Caco-2 (cell line): ENCODE results near the gene PPIH. TPM values are rescaled to one million over a fixed set of nuclear protein-coding genes. Genes with fewer than 3 reads are reported as not detected.
"Not testable (repeated sequence)": the region's sequence is repeated elsewhere in the genome, so short reads cannot be mapped to it uniquely, and the experiment has no call there.

Source experiments
- BruUV-seq: library from RNA; stranded (reverse); fragments of 400-500 nt; replicated peaks from 2 replicates; lab custom pipeline; 2021; lab: Mats Ljungman, UMichigan
- CTCF ChIA-PET: fragments of 300-600 bp; sonication (Branson Sonifier 250); formaldehyde crosslinking; loops from one replicate; lab custom pipeline; 2022; ENCODE audit warnings: antibody characterized with exemption; lab: Charles Lee
- POLR2A ChIA-PET: fragments of 300-600 bp; sonication (Branson Sonifier 250); formaldehyde crosslinking; loops from one replicate; lab custom pipeline; 2022; ENCODE audit warnings: antibody characterized with exemption; lab: Charles Lee
- DNase-seq, 2 experiments: peaks; one replicate each; pipeline versions ENCODE4 v3.0.0 to v3.0.0-alpha.2; 2020 to 2022
- H3K27me3 ChIP-seq: replicated peaks from 2 replicates; pipeline ENCODE4 v1.6.0; 2011; ENCODE audit warnings: low read length; ENCODE audit not compliant: control insufficient read depth, insufficient read depth
- H3K36me3 ChIP-seq: 2 replicates; pipeline ENCODE4 v1.5.1; 2011; ENCODE audit warnings: low read length; ENCODE audit not compliant: control insufficient read depth, insufficient read depth
- H3K4me1 ChIP-seq: fragments of 250-450 bp; sonication (Bioruptor Pico); 2 replicates; pipeline ENCODE4 v1.5.1; 2020; ENCODE audit warnings: mild to moderate bottlenecking
- H3K4me3 ChIP-seq: 2 replicates; pipeline ENCODE4 v1.5.1; 2011; ENCODE audit warnings: low read depth, mild to moderate bottlenecking, control low read depth, low read length
- H3K9me3 ChIP-seq: fragments of 250-450 bp; sonication (Bioruptor Pico); 2 replicates; pipeline ENCODE4 v1.5.1; 2020; ENCODE audit warnings: mild to moderate bottlenecking, moderate library complexity
- H3K27ac Mint-ChIP-seq: one replicate; pipeline ENCODE4 v1.8.0; 2022; ENCODE audit warnings: mixed read lengths; ENCODE audit not compliant: unreplicated experiment
- H3K27me3 Mint-ChIP-seq: one replicate; pipeline ENCODE4 v1.8.0; 2022; ENCODE audit warnings: mixed read lengths; ENCODE audit not compliant: insufficient read depth, unreplicated experiment
- H3K36me3 Mint-ChIP-seq: one replicate; pipeline ENCODE4 v1.8.0; 2022; ENCODE audit warnings: mild to moderate bottlenecking, mixed read lengths; ENCODE audit not compliant: insufficient read depth, unreplicated experiment
- H3K4me1 Mint-ChIP-seq: one replicate; pipeline ENCODE4 v1.8.0; 2022; ENCODE audit warnings: low read depth, mixed read lengths; ENCODE audit not compliant: unreplicated experiment
- H3K4me3 Mint-ChIP-seq: one replicate; pipeline ENCODE4 v1.8.0; 2022; ENCODE audit warnings: mild to moderate bottlenecking, moderate library complexity, mixed read lengths; ENCODE audit not compliant: unreplicated experiment
- H3K9me3 Mint-ChIP-seq: one replicate; pipeline ENCODE4 v1.8.0; 2022; ENCODE audit warnings: mixed read lengths; ENCODE audit not compliant: unreplicated experiment
- CTCF ChIP-seq, 2 experiments: fragments of 200-600 bp in 1 of 2; IDR thresholded peaks; 1 replicate in 1 of 2; 2 replicates in 1 of 2; pipeline versions ENCODE4 v1.5.1 to v1.8.0; 2011 to 2022; ENCODE audit warnings: antibody characterized with exemption in 1 of 2, control low read depth in 1 of 2, inconsistent platforms in 1 of 2, low read depth in 1 of 2, low read length in 1 of 2, mild to moderate bottlenecking in 1 of 2, moderate library complexity in 1 of 2; ENCODE audit not compliant: insufficient read depth in 1 of 2, severe bottlenecking in 1 of 2, unreplicated experiment in 1 of 2
- intact Hi-C: fragments of 100-400 bp; cut with micrococcal nuclease; formaldehyde crosslinking; loops from one replicate; pipeline ENCODE4 v1.10.0; 2022; ENCODE audit not compliant: unreplicated experiment
- total RNA-seq: library from RNA; stranded (reverse); gene quantifications from 2 replicates; pipeline ENCODE4 v1.2.3, GENCODE V29; 2022

PPIH gene
- total RNA-seq, 1 experiment from 2014 or later = 54.7 TPM

GRCh38 chr1:42721926-42722325, 63.7 kb downstream of the PPIH start:
- POLR2A ChIA-PET = interaction anchor here (0.6 kb wide), 1 partner anchor 404 kb away, joined by 4 read pairs; no protein-coding TSS in a partner anchor
- no peaks in the 10 kb centered on the region for H3K4me1 Mint-ChIP-seq

DNA sequence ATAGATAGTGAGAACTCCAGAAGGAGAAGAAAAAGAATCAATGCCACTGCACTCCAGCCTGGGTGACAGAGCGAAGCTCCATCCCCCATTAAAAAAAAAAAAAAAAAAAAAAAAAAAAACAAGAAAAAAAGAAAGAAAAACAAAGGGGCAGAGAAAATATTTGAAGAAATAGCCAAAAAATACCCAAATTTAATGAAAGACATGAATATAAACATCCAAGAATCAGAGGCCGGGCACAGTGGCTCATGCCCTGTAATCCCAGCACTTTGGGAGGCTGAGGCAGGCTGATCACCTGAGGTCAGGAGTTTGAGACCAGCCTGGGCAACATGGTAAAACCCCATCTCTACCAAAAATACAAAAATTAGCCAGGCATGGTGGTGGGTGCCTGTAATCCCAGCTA, 64.2 kb downstream of the PPIH start:
- H3K4me3 Mint-ChIP-seq, H3K27me3 Mint-ChIP-seq, DNase-seq, H3K9me3 ChIP-seq, CTCF ChIA-PET, H3K4me3 ChIP-seq, H3K4me1 Mint-ChIP-seq, H3K4me1 ChIP-seq, intact Hi-C loops, H3K27me3 ChIP-seq, BruUV-seq, H3K9me3 Mint-ChIP-seq, H3K36me3 ChIP-seq: not testable (repeated sequence)
- POLR2A ChIA-PET = interaction anchor here (0.6 kb wide), 1 partner anchor 403 kb away, joined by 4 read pairs; no protein-coding TSS in a partner anchor
- Mint-ChIP-seq H3K27ac (peak overlapping the region; percentile 69), H3K36me3 (peaks cover 13% of the 10 kb centered on the region)

More at GRCh38 chr1:42721926-42722325, 63.7 kb downstream of the PPIH start:
- Histone ChIP-seq H3K4me1 (no peaks in the 10 kb centered on the region), H3K27me3 (no peaks in the 10 kb centered on the region), H3K9me3 (no peaks in the 10 kb centered on the region), H3K4me3 (no peak overlapping the region), H3K36me3 (no peaks in the 10 kb centered on the region)
- Mint-ChIP-seq H3K27me3 (no peaks in the 10 kb centered on the region), H3K36me3 (peaks cover 18% of the 10 kb centered on the region), H3K9me3 (no peaks in the 10 kb centered on the region), H3K4me3 (no peak overlapping the region), H3K27ac (peak overlapping the region; percentile 69)
- DNase-seq = no peak
- CTCF ChIA-PET = no interaction called here
- intact Hi-C loops = no loop called here
- no TSS peak for BruUV-seq
- no peak for TF ChIP-seq CTCF (IDR thresholded peaks at IDR 0.05; ENCODE audit: insufficient read depth in 1 of 2, low read depth in 1 of 2, low read length in 1 of 2, severe bottlenecking in 1 of 2, unreplicated experiment in 1 of 2)

DNA sequence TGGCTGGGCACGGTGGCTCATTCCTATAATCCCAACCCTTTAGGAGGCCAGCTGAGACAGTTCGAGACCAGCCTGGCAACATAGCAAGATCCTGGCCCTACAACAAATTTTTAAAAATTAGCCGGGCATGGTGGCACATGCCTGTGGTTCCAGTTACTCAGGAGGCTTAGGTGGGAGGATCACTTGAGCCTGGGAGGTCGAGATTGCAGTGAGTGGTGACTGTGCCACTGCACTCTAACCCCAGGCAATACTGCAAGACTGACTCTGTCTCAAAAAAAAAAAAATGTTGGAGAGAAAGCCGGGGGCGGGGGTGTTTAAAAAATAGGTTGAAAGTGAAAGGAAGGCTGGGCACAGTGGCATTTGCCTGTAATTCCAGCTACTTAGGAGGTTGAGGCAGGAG, 65.3 kb downstream of the PPIH start:
- intact Hi-C loops = no loop called here
- H3K27ac Mint-ChIP-seq = no peak overlapping the region
- CTCF ChIA-PET = interaction anchor here (0.6 kb wide), 1 partner anchor 41 kb away, joined by 3 read pairs; the partner anchor contains the start of gene YBX1
- H3K36me3 Mint-ChIP-seq = peaks cover 2% of the 10 kb centered on the region
- TF ChIP-seq CTCF (IDR thresholded peaks at IDR 0.05; ENCODE audit: insufficient read depth in 1 of 2, low read depth in 1 of 2, low read length in 1 of 2, severe bottlenecking in 1 of 2, unreplicated experiment in 1 of 2) = no peak
- no peaks in the 10 kb centered on the region for H3K4me1 Mint-ChIP-seq
- H3K27me3 ChIP-seq = no peaks in the 10 kb centered on the region
- H3K27me3 Mint-ChIP-seq = no peaks in the 10 kb centered on the region
- H3K36me3 ChIP-seq = no peaks in the 10 kb centered on the region
- BruUV-seq = no TSS peak
- no peak overlapping the region for H3K4me3 ChIP-seq
- POLR2A ChIA-PET = no interaction called here
- no peaks in the 10 kb centered on the region for H3K9me3 ChIP-seq
- no peaks in the 10 kb centered on the region for H3K9me3 Mint-ChIP-seq
- DNase-seq = no peak
- H3K4me1 ChIP-seq = no peaks in the 10 kb centered on the region
- H3K4me3 Mint-ChIP-seq = no peak overlapping the region

GRCh38 chr1:42725820-42726219, 67.6 kb downstream of the PPIH start:
- POLR2A ChIA-PET = interaction anchor here (1.5 kb wide), 1 partner anchor 44 kb away, joined by 18 read pairs; the partner anchor contains the start of gene YBX1
- intact Hi-C loops, DNase-seq, H3K9me3 Mint-ChIP-seq, H3K27me3 Mint-ChIP-seq, H3K27me3 ChIP-seq, H3K4me1 ChIP-seq, H3K4me1 Mint-ChIP-seq, H3K4me3 Mint-ChIP-seq, H3K36me3 ChIP-seq, BruUV-seq, H3K36me3 Mint-ChIP-seq, H3K27ac Mint-ChIP-seq, H3K9me3 ChIP-seq, H3K4me3 ChIP-seq: not testable (repeated sequence)
- CTCF ChIA-PET = interaction anchor here (0.6 kb wide), 2 partner anchors 552 to 564 kb away, joined by 3 read pairs; no protein-coding TSS in a partner anchor

Other genes starting within 250 kb of the PPIH start
- gene ZMYND12, start 202.4 kb upstream of the PPIH start, total RNA-seq = 0.30 and 0.36 TPM in 2 replicates
- 41.0 and 42.9 TPM in 2 replicates for gene PPCS, start 201.9 kb upstream of the PPIH start, total RNA-seq
- 1.3 and 1.4 TPM in 2 replicates for gene CCDC30, start 195.1 kb upstream of the PPIH start, total RNA-seq
- 567 and 622 TPM in 2 replicates for gene YBX1, start 24.0 kb downstream of the PPIH start, total RNA-seq
- gene CLDN19, start 81.8 kb downstream of the PPIH start, total RNA-seq = 2.9 and 4.0 TPM in 2 replicates
- 20.5 and 21.2 TPM in 2 replicates for gene P3H1, start 108.6 kb downstream of the PPIH start, total RNA-seq
- 6.1 and 6.3 TPM in 2 replicates for gene C1orf50, start 108.8 kb downstream of the PPIH start, total RNA-seq
- gene TMEM269, start 126.6 kb downstream of the PPIH start, total RNA-seq = 0.58 and 0.68 TPM in 2 replicates
- 4.8 and 5.2 TPM in 2 replicates for gene ERMAP, start 158.7 kb downstream of the PPIH start, total RNA-seq
- gene SVBP, start 159.0 kb downstream of the PPIH start, total RNA-seq = 18.6 and 19.2 TPM in 2 replicates
- gene ZNF691, start 188.2 kb downstream of the PPIH start, total RNA-seq = 6.2 and 7.8 TPM in 2 replicates